Activated T-cell treated with anti-CD3 and anti-CD28 coated beads for 24 hours (primary cell): Measurements from ENCODE around the gene PRKCZ.

Source experiments
- DNase-seq: peaks from one replicate; pipeline ENCODE4 v3.0.0-alpha.2; 2020; ENCODE audit warnings: low read depth

The PRKCZ gene

DNA sequence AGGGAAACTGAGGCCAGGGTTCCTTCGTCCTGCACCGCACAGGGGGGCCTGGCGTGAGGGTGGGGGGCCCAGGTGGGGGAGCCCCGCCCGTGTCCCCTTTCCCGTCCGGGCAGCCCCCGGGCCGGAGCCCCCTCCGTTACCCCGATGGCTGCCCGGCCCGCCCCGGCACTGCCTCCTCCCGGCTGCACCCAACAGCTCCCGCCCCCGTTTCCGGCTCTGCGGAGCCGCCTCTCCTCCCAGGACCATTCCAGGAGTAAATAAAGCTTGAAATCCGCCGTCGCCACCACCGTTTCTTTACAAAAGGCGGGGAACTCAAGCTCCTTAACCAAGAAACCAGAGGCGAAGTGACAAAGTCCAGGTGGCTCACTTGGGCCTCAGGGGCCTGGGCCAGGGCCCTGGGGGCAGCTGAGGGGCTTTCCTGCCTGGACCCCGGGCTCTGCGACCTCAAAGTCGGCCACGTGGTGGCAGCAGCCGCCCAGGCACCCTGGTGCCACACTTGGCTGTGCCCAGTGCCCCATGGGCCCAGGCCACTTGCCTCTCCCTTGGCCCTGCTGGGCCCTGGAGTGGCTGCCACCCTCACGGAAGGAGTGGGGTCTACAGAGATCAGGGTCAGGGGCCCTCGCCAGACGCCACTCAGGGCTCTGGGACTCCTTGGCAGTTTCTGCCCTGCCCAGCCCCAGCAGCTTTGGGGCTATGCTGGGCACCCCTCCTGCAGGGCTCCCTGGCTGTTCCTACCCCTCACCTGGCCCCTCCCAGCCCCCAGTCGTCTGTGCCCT is 144.9 kb downstream of the PRKCZ start:
- peak; percentile 83 for DNase-seq

DNA sequence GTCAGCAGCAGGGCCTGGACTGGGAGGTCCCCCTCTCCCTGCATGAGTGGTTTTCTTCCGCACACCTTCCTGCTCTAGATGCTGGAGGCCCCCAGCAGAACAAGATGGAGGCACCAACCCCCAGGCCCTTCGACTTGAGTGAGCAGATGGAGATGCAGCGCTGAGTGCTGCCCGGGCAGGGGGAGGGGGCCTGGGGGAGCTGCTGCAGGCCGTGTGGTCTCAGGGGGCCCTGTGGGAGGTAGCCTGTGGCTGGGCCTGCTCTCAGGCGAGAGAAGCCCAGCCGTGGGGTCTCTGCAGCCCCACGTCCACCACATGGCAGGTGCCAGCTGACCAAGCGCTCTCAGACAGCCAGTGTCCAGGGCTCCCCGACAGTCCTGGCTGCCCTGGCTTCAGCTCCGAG is 145.6 kb downstream of the PRKCZ start:
- no peak for DNase-seq

DNA sequence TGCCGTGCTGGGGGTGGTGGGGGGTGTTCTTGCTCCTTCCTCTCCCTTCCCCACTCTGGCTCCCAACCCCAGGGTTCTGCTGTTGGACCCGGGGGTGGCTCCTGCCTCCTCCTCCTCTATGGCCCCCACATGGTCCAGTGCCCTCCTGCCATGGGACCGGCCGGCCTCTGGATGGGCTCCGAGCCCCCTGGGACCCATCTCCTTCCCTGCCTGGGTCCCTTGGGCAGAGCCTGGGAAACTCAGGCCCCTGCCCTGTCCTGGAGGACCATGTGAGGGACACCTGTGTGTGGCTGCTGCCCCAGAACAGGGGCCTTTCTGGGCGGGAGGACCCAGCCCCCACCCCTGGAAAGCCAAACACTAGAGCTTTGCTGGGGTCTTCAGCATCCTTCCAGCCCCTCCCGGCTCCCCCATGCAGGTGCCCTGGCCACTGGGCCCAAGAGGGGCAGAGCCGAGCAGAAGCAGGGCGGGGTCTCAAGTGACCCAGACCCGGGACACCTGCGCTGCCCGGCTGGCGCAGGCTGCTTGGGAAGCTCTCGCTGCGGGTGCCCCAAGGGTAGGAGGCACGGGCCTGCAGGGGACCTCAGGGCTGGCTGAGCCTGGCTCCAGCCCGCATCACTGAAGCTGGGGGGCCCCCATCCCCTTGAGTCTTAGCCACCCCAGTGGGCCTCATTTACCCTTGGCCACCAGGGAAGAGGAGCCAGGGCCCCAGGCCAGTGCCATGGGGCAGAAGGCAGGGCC is 146.9 kb downstream of the PRKCZ start:
- DNase-seq = no peak

DNA sequence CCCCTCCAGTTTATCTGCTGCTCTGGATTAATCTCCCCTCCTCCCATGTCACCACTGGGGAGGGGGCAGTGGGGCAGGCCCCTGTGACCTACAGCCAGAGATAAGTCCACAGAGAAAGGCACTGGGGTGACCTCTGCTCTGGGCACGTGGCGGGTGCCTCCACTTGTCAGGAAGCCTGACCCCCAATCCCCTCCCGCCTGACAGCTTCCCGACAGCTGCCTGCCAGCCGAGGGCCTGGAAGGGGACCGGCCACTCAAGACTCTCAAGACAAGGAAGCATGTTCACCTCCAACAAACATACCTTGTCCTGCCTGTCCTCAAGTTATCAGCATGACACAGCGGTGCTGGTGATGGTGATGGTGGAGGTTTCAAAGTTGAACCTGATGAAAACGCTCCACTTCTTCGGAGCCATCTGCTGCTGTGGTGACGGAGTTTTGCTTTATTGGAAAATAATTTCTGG is 147.5 kb downstream of the PRKCZ start:
- no peak for DNase-seq

DNA sequence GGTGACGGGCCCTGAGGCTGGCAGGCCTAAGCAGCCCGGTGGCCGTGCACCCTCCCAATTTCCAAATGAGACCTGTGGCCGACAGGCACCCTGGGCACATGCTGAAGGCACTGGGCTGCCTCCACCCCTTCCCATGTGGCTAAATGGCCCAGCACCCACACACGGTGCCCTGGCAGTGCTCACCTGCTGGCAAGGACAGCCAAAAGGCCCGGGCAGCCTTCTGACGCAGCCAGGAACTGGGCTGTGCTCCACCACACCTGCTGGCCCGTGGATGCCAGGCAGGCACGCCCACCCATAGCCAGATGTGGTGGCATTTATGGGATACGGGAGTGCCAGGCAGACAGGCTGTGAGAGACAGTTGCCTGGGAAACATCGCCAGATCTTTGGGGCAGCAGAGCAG is 148.4 kb downstream of the PRKCZ start:
- no peak for DNase-seq

DNA sequence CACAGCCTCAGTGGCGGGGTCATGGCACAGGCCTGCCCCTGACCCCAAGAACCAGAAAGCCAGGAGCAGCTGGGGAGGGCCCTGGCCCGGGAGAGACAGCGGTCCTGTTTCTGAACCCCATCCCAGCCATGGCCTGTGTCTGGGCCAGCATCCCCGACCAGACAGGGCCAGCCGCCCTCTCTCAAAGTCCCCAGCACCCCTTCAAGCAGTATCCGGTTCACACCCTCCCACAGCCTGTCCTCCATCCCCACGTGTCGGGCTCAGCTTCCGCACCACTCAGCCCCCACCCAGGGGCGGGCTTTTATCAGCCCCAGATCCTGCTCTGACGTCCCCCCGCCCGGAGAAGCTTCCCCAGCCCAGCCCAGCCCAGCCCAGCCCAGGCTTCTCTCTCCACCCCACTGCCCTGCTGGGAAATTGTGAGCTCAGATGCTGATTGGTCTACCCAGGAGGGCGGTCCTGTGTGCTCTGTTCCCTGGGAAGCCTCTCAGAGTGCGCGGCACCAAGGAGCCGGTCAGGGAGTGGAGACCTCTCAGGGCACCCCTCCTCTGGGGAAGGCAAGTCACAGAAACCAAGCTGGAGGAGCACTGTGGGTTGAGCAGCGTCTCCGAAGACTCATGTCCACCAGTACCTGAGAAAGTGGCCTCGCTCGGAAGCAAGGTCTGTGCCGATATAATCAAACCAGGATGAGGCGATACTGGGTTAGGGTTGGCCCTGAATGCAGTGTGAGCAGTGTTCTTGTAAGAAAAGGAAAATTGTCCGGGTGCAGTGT is 149.0 kb downstream of the PRKCZ start:
- peak; percentile 82 for DNase-seq

DNA sequence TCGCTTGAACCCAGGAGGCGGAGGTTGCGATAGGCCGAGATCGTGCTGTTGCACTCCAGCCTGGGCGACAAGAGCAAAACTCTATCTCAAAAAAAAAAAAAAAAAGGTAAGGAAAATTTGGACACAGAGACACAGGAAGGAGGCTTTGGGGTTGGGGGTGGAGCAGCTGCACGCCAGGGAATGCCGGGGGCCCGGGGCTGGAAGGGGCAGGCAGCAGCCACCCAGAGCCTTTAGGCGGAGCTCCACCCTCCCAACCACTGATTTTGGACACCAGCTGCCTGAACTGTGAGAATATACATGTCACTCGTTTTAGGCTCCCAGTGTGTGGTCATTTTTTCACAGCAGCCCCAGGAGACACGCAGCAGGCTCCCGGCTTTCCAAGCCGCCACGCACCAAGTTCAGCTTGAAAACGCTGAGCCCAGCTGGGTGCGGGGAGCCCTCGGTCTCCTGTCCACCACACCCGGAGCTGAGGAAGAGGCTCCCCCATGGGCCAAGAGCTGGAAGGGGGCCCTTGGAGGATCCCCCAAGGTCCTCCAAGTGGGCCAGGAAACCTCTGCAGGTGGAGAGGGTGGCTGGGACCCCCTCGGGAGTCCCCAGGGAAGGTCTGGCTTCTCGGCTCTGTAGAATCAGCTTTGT is 150.2 kb downstream of the PRKCZ start:
- DNase-seq = no peak

DNA sequence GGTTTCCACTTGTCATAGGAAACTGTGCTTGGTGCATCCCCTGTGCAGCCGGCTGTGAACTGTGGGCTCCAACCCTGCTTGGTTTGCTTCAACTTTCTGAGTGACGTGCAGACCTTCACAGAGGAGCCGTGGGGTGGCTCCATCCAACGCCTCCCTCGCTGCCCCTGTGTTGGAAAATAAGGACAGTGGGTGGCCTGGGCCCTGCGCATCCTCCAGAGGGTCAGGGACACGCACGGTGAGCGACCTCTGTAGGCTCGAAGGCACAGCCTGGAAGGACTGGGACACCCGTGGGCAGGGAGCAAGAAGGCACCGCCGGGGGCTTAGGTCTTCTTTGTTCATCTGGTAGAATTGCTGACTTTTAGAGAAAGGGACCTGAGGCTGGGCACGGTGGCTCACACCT is 150.9 kb downstream of the PRKCZ start:
- no peak for DNase-seq

DNA sequence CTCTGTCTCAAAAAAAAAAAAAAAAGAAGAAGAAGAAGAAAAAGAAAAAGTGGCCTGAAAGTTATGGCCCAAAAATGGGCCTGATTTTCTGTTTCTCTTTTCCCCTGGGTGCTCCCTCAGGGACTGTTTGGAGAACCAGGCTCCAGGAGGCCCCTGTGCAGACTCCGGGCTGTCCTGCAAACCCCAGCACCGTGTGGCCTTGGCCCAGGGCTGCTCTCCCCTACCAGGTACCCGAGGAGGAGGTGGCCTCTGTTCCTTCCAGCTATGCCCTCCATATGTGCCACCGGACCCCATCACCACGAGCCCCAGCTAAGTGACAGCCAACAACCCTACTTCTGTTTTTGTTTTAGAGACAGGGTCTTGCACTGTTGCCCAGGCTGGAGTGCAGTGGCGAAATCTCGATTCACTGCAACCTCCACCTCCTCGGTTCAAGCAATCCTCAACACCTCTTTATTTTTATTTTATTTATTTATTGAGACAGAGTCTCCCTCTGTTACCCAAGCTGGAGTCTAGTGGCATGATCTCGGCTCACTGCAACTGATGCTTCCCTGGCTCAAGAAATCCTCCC is 151.9 kb downstream of the PRKCZ start:
- no peak for DNase-seq

DNA sequence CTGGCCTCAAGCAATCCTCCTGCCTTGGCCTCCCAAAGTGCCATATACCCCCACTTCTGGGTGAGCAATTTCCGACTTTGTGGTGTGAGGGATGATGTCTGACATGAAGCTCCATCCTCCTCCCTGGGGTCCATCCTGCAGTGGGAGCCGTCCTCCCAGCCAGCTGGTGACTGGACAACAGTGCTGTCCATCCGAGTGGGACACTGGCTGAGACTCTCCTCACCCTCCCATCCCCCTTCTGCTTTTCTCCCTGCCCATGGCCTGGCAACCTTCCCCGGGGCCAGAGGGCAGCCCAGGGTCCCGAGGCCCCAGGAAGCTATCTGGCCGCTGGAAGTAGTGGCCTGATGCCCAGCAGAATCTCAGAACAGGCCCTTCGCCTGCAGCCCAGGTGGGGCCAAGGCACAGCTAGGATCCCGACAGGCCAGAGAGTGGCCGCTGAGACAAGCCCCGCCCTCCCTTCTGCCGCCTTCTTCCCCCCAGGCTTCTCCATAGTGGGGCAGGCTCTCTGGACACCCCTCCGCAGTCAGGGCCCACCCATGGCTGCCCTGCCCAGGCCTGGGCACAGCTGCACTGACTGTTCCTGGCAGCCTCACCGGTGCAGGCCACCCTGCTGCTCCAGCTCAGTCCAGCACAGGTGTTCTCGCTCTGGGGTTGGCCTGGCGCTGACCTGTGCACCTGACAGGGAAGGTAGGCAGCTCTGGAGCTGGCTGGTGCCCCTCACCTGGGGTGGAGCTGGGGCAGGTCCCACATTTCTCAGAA is 152.8 kb downstream of the PRKCZ start:
- DNase-seq = no peak

DNA sequence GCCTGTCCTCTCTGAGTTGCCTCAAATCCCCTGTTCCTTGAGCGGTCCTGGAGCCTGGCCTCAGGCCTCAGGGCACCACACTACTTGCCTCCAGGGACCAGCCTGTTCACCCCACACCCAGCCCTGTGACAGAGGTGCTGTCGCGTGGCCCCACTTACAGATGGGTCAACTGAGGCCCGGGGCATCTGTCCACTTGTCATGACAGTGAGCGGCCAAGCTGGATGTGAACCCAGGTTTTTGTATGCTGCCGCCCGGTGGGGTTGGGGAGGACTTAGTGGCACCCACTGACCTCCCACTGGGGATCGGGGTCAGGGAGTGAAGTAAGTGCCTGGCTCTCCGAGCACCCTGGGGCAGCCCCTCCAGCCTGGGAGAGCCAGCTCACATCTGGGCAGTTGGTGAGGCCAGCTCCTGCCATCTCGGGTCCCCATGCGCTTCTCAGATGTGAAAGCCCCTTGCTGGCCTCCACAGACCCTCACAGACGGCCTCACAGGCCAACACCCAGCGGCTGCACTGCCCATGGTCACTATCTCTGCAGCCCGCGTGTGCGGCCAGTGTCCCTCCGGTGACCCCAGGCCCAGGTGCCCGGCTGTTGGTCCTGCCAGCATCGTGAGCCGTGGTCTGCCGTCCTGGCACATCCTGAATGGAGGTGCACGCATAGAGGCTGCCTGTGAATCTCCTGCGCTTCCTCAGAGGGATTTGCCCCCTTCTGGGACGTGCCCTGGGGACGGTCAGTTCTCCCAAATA is 153.6 kb downstream of the PRKCZ start:
- DNase-seq = no peak

DNA sequence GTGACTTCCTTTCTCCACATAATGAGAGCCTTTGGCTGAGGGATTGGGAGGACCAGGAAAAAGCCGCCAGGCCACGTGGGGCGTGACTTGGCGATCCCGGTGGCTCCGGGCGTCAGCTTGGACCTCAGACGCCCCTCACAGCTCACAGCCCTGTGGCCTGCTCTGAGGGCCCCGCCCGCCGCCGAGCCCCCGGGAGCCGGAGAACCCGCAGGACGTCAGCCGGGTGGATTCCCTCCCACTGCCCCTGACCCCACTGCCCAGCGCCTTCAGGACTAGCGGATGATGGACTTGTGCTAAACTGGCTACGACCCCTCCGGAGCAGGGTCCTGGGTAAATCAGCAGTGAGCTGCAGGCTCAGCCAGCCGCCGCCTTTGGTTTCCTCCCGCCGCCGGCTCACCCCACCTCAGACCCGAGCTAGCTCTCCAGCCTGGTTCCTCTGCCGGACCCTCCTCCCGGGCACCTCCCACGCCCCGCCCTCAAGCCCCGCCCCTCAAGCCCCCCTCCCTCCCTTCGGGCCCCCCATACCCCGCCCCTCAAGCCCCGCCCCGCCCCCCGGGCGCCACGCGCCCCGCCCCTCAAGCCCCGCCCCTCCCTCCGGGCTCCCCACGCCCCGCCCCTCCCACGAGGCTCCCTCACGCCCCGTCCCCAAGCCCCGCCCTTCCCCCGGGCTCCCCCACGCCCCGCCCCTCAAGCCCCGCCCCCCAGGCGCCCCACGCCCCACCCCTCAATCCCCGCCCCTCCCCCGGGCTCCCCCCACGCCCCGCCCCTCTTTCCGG is 154.4 kb downstream of the PRKCZ start:
- no peak for DNase-seq

DNA sequence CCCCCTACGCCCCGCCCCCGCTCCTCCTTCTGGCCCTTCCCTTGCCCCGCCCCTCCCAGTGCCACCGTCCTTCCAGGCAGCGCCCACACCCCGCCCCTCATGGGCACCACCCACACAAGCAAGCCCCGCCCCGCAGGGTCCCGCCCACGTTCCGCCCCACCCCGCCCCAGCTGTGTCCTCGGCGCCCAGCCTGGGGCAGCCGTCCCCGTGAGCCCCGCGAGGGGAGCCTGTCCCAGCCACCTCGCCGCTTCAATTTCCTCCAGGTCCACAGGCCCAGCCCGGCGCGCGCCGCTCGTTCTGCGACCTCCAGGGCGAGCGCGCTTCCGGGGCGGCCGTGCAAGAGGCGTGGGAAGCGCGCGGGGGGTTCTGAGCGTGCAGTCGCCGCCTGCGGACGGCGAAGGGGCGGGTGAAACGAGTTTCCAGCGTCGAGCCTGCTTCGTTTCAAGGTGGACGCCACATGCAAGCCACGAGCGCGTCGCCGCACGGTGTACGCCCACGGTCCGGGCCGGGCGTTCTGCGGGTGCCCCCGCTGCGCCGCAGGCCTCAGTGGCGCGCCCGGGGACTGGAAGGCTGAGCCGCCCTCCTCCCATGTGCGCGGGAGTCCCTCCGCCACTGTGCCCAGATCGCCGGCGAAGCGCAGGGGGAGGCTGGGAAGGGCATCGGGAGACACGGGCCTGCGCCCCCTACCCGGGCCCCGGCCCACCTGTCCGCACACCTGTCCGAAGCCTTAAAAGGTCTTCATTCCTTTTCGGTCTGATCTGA is 155.2 kb downstream of the PRKCZ start:
- peak; percentile 85 for DNase-seq

DNA sequence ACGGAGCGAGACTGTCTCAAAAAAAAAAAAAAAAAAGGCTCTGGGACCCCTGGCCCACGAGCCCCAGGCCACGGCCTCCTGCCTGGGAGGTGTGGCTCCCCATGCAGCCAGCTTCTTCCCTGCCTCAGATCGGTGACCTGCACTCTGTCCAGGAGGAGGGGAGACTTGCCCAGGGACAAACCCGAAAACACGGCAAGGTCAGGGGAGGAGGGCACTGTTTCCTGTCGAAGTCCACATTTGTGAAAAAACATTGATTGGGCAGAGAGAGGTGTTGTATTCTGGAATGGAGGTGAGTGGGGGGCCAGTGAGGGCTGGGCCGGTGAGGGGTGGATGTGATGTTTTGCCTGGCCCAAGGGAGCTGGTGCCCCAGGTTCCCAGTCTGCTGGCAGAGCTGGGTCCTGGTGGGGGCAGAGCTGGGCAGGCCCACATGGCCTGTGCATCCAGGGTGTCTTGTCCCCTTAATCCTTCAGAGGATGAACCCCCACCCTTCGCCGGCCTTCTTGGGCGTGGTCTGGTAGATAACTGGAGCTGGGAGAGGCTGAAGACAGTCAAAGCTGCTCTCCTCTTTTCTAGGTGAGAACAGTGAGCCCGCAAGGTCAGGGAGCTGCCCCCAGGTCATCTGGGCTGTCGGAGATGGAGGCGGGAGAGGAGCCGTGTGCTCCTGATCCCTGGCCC is 156.7 kb downstream of the PRKCZ start:
- no peak for DNase-seq

DNA sequence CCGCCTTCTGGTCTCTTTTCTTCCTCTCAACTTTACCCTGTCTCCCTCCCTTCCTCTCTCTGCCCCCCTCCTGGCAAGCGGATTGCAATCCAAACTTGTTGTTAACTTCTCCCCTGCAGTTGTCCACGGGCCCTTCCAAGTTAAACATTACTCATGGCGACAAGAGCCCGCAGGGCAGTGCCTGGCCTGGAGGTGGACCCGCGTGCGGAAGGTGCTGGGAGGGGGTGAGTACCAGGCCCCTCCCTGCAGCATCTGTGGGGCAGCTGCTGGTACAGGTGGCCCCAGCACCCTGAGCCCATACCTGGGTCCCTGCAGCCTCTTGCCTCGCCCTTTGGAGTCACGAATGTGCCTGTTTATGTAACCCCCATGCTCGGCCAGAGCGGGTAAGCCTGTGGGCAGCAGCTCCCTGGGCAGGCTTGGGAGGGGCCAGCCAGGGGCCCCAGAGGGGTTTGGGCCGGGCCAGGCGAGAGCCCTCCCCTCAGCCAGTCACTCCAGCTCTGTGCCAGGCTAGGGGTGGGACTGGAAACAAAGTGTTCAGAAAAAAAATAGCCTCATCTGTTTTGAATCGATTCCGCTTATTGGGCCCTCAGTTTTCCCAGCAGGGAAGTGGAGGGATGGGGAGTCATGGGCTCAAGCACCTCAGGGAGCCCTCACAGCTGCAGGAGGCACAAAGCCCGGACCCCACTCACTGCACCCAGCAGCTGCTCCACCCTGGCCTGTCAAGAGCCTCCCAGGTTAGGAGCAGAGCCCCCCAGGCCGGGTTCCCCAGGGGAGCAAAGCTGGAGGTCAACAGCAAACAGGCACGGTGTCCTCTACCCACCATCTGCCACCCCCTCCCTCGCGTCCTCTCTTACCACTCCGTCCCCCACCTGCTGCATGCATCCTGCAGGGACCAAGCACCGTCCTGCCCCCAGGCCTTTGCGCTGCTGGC is 158.4 kb downstream of the PRKCZ start:
- no peak for DNase-seq

DNA sequence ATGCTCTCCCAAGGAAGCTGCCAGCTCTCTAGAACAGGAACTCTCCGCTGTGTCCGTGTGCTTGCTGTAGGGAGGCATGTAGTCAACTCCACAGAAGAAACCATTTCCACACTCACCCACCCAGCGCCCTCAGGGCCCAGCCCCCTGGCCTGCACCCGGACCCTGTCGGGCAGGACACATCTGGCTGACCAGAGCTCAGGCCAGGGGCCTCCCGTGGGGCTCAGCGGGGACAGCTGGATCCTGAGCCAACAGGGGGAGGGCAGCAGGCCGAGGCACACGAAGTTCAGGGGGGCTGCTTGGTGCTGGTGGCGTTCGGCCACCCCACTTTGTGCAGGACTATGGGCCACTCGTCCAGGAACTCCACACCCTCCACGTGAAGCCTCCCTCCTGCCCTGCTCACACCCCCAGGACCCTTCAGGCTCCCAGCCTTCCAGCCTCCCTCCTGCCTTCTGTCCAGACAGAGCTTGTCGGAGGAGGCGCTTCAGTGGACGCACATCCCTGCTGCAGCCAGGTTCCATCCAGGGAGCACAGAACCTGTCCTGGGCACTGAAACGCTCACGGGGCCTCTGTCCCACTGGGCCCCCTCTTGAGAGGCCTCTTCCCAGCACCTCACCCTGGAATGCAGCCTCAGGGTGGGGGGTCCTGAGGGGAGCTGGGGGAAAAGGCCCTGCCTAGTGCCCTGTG is 159.3 kb downstream of the PRKCZ start:
- DNase-seq = no peak
